Endodermal cell (in vitro differentiated cells): ENCODE results near the gene KLHL41. TPM values are rescaled to one million over a fixed set of nuclear protein-coding genes. Genes with fewer than 3 reads are reported as not detected.
A peak's percentile ranks its signal among the peaks of the same experiment; 100 is the strongest.

Experiments used
- DNase-seq: peaks from one replicate; pipeline ENCODE4 v3.0.0-alpha.2; 2017
- H3K27ac ChIP-seq: 2 replicates; pipeline ENCODE4 v1.5.1; 2013; ENCODE audit warnings: mild to moderate bottlenecking, low read depth, low read length, moderate library complexity
- H3K27me3 ChIP-seq: 2 replicates; pipeline ENCODE4 v1.6.1; 2013; ENCODE audit warnings: mild to moderate bottlenecking, low read length, moderate library complexity; ENCODE audit not compliant: insufficient read depth, control insufficient read depth, poor library complexity, severe bottlenecking
- H3K36me3 ChIP-seq: 2 replicates; pipeline ENCODE4 v1.7.0; 2013; ENCODE audit warnings: mild to moderate bottlenecking, low read length, moderate library complexity; ENCODE audit not compliant: control insufficient read depth, insufficient read depth
- H3K4me1 ChIP-seq: one replicate; pipeline ENCODE4 v1.7.0; 2013; ENCODE audit warnings: low read length; ENCODE audit not compliant: control insufficient read depth, insufficient read depth
- H3K4me3 ChIP-seq: 2 replicates; pipeline ENCODE4 v1.5.1; 2013; ENCODE audit warnings: mild to moderate bottlenecking, low read length, moderate library complexity
- H3K9ac ChIP-seq: 2 replicates; pipeline ENCODE4 v1.6.1; 2013; ENCODE audit warnings: mild to moderate bottlenecking, low read length, moderate library complexity; ENCODE audit not compliant: poor library complexity, severe bottlenecking; ENCODE audit errors: extremely low read depth
- H3K9me3 ChIP-seq: 2 replicates; pipeline ENCODE4 v1.6.1; 2013; ENCODE audit warnings: mild to moderate bottlenecking, low read length, moderate library complexity; ENCODE audit not compliant: control insufficient read depth
- H3K27ac Mint-ChIP-seq: 2 replicates; pipeline ENCODE4 v1.8.0; 2020; ENCODE audit warnings: mixed read lengths
- H3K27me3 Mint-ChIP-seq: 2 replicates; pipeline ENCODE4 v1.8.0; 2021; ENCODE audit warnings: mild to moderate bottlenecking, mixed read lengths; ENCODE audit not compliant: insufficient read depth
- H3K36me3 Mint-ChIP-seq: 2 replicates; pipeline ENCODE4 v1.8.0; 2020; ENCODE audit warnings: low read depth, mixed read lengths
- H3K4me1 Mint-ChIP-seq: 2 replicates; pipeline ENCODE4 v1.8.0; 2020; ENCODE audit warnings: mixed read lengths
- H3K4me3 Mint-ChIP-seq: 2 replicates; pipeline ENCODE4 v1.8.0; 2020; ENCODE audit warnings: mild to moderate bottlenecking, moderate library complexity, mixed read lengths
- H3K9me3 Mint-ChIP-seq: 2 replicates; pipeline ENCODE4 v1.8.0; 2020; ENCODE audit warnings: mild to moderate bottlenecking, mixed read lengths
- CTCF ChIP-seq: fragments of 200-600 bp; sonication (generic); conservative IDR thresholded peaks from 2 replicates; pipeline ENCODE4 v1.5.0; 2021; ENCODE audit warnings: antibody characterized with exemption, mild to moderate bottlenecking
- WGBS, 2 experiments: methylation state at CpG; one replicate each; pipeline versions ENCODE4 v1.1.5 to v1.1.7; 2013; ENCODE audit warnings: missing lambda C conversion rate in 2 of 2, mixed read lengths in 1 of 2; ENCODE audit not compliant: insufficient coverage in 1 of 2, insufficient read length in 1 of 2; 5-methylcytosine and 5-hydroxymethylcytosine counted together
- total RNA-seq, 2 donors: library from RNA; stranded (reverse); fragmentation: NEBNext Ultra II Directional in 1 of 2; extraction: Animal tissue kit (Norgen Biotek cat#: 25700) in 1 of 2; gene quantifications; 2 replicates in 1 of 2; 3 replicates in 1 of 2; pipeline ENCODE4 v1.2.1, GENCODE V29; 2021

The KLHL41 gene
- total RNA-seq, 2 donors from 2014 or later: not detected

GRCh38 chr2:169480079-169480465 is 29.4 kb upstream of the KLHL41 start:
- WGBS, 2 experiments: 55 to 68% methylated on average over 4 to 9 of the region's 9 CpGs
- Histone ChIP-seq H3K27ac (no peak overlapping the region), H3K4me1 (no peaks in the 10 kb centered on the region), H3K9me3 (no peaks in the 10 kb centered on the region), H3K27me3 (peaks cover 20% of the 10 kb centered on the region), H3K9ac (peak overlapping the region; percentile 65), H3K4me3 (peak overlapping the region; percentile 91), H3K36me3 (peaks cover 7% of the 10 kb centered on the region)
- Mint-ChIP-seq H3K27ac (no peak overlapping the region), H3K36me3 (no peaks in the 10 kb centered on the region), H3K27me3 (peaks cover 53% of the 10 kb centered on the region), H3K4me1 (peaks cover 4% of the 10 kb centered on the region), H3K9me3 (no peaks in the 10 kb centered on the region), H3K4me3 (peak overlapping the region; percentile 72)
- TF ChIP-seq CTCF: no peak
- no peak for DNase-seq

GRCh38 chr2:169485650-169486138 is 23.8 kb upstream of the KLHL41 start:
- no peak for DNase-seq
- no peaks in the 10 kb centered on the region for H3K9me3 Mint-ChIP-seq
- Histone ChIP-seq H3K36me3 (peaks cover 7% of the 10 kb centered on the region), H3K4me1 (no peaks in the 10 kb centered on the region), H3K27ac (no peak overlapping the region), H3K4me3 (no peak overlapping the region), H3K9me3 (peaks cover 2% of the 10 kb centered on the region), H3K27me3 (peaks cover 9% of the 10 kb centered on the region), H3K9ac (no peak overlapping the region)
- peaks cover 2% of the 10 kb centered on the region for H3K36me3 Mint-ChIP-seq
- H3K27me3 Mint-ChIP-seq: peaks cover 22% of the 10 kb centered on the region
- H3K4me1 Mint-ChIP-seq: no peaks in the 10 kb centered on the region
- H3K27ac Mint-ChIP-seq: no peak overlapping the region
- no peak for TF ChIP-seq CTCF
- no peak overlapping the region for H3K4me3 Mint-ChIP-seq
- WGBS, 2 experiments: 89 to 100% methylated on average over 1 of the region's 1 CpG

- Mint-ChIP-seq H3K9me3 (no peaks in the 10 kb centered on the region), H3K27me3 (peaks cover 15% of the 10 kb centered on the region), H3K36me3 (peaks cover 4% of the 10 kb centered on the region), H3K4me3 (no peak overlapping the region), H3K4me1 (no peaks in the 10 kb centered on the region), H3K27ac (no peak overlapping the region)
- Histone ChIP-seq H3K27ac (no peak overlapping the region), H3K27me3 (peaks cover 1% of the 10 kb centered on the region), H3K9ac (no peak overlapping the region), H3K36me3 (peaks cover 7% of the 10 kb centered on the region), H3K4me1 (no peaks in the 10 kb centered on the region), H3K4me3 (no peak overlapping the region), H3K9me3 (peaks cover 6% of the 10 kb centered on the region)
- TF ChIP-seq CTCF: no peak
- DNase-seq: no peak
Observed at GRCh38 chr2:169486487-169486886, 23.0 kb upstream of the KLHL41 start.
